Fibroblast of lung (primary cell): ENCODE results near the gene IL17B. TPM values are rescaled to one million over a fixed set of nuclear protein-coding genes. Genes with fewer than 3 reads are reported as not detected.
A peak's percentile ranks its signal among the peaks of the same experiment; 100 is the strongest.
"Not testable (repeated sequence)": the region's sequence is repeated elsewhere in the genome, so short reads cannot be mapped to it uniquely, and the experiment has no call there.

Experiments
- DNase-seq, 2 donors: peaks; one replicate each; pipeline versions ENCODE4 v3.0.0 to v3.0.0-alpha.2; 2010; ENCODE audit warnings: low read depth in 2 of 2
- H2AFZ ChIP-seq: 2 replicates; pipeline ENCODE4 v1.5.1; 2012; ENCODE audit warnings: low read length, control low read depth, inconsistent platforms
- H3K27ac ChIP-seq: 2 replicates; pipeline ENCODE4 v1.5.1; 2011; ENCODE audit warnings: low read length, control low read depth; ENCODE audit not compliant: insufficient read depth
- H3K27me3 ChIP-seq: 2 replicates; pipeline ENCODE4 v1.5.1; 2011; ENCODE audit warnings: mild to moderate bottlenecking, low read length; ENCODE audit not compliant: control insufficient read depth, insufficient read depth
- H3K36me3 ChIP-seq: 2 replicates; pipeline ENCODE4 v1.5.1; 2011; ENCODE audit warnings: low read length; ENCODE audit not compliant: control insufficient read depth, insufficient read depth
- H3K4me1 ChIP-seq: 2 replicates; pipeline ENCODE4 v1.5.1; 2011; ENCODE audit warnings: low read length; ENCODE audit not compliant: control insufficient read depth, insufficient read depth; ENCODE audit errors: extremely low read depth
- H3K4me2 ChIP-seq: 2 replicates; pipeline ENCODE4 v1.5.1; 2011; ENCODE audit warnings: low read length, control low read depth; ENCODE audit not compliant: insufficient read depth; ENCODE audit errors: extremely low read depth
- H3K4me3 ChIP-seq, 4 experiments: fragments of 200-600 bp in 1 of 4; sonication (generic) in 1 of 4; replicated peaks in 1 of 4; 2 replicates each; pipeline ENCODE4 v1.5.1; 2011 to 2016; ENCODE audit warnings: low read length in 4 of 4, low read depth in 3 of 4, mild to moderate bottlenecking in 3 of 4, control low read depth in 2 of 4, inconsistent platforms in 1 of 4, mixed read lengths in 1 of 4; ENCODE audit not compliant: insufficient read depth in 1 of 4; ENCODE audit errors: control extremely low read depth in 1 of 4
- H3K79me2 ChIP-seq: 2 replicates; pipeline ENCODE4 v1.5.1; 2012; ENCODE audit warnings: mild to moderate bottlenecking, low read length, inconsistent platforms; ENCODE audit not compliant: control insufficient read depth, insufficient read depth
- H3K9ac ChIP-seq: 2 replicates; pipeline ENCODE4 v1.5.1; 2011; ENCODE audit warnings: mild to moderate bottlenecking, low read length, control low read depth; ENCODE audit not compliant: insufficient read depth
- H3K9me3 ChIP-seq: 2 replicates; pipeline ENCODE4 v1.5.1; 2012; ENCODE audit warnings: low read depth, low read length; ENCODE audit not compliant: control insufficient read depth, insufficient read depth
- H4K20me1 ChIP-seq: 2 replicates; pipeline ENCODE4 v1.5.1; 2011; ENCODE audit warnings: low read length; ENCODE audit not compliant: control insufficient read depth, insufficient read depth; ENCODE audit errors: extremely low read depth
- EZH2 ChIP-seq: IDR thresholded peaks from 2 replicates; pipeline ENCODE4 v1.5.1; 2012; ENCODE audit warnings: low read length, control low read depth, mild to moderate bottlenecking; ENCODE audit errors: missing control alignments
- polyA plus RNA-seq, 2 donors: library from polyadenylated mRNA; depleted of rRNA in 1 of 2; stranded (reverse) in 1 of 2; unstranded in 1 of 2; fragments of >200 nt; gene quantifications; 2 replicates each; pipeline ENCODE4 v1.2.1, GENCODE V29; 2011 to 2012; ENCODE audit warnings: missing spikeins in 1 of 2
- total RNA-seq: library from RNA; depleted of rRNA; stranded (reverse); fragments of >200 nt; gene quantifications from 2 replicates; pipeline ENCODE4 v1.2.1, GENCODE V29; 2014
- TF ChIP-seq, protein P1 (sequence below), 2 donors: IDR thresholded peaks in 1 of 2; conservative IDR thresholded peaks in 1 of 2; 1 replicate in 1 of 2; 2 replicates in 1 of 2; pipeline ENCODE4 v1.5.1; 2011 to 2012; ENCODE audit warnings: low read length in 2 of 2, control low read depth in 1 of 2, inconsistent platforms in 1 of 2, low read depth in 1 of 2, mild to moderate bottlenecking in 1 of 2

The IL17B gene
- total and polyA plus RNA-seq, 2 donors (not counting 1 experiment from before 2014, with no cell fraction given) = 0.34 TPM; not detected in 1

- H4K20me1 ChIP-seq = no peaks in the 10 kb centered on the region
- peaks cover 20% of the 10 kb centered on the region for H3K4me1 ChIP-seq
- no peak overlapping the region for H3K9ac ChIP-seq
- H2AFZ ChIP-seq = no peak overlapping the region
- no peak overlapping the region for H3K27ac ChIP-seq
- DNase-seq = no peak
- no peak overlapping the region for H3K4me3 ChIP-seq
- TF ChIP-seq, protein P1, sequence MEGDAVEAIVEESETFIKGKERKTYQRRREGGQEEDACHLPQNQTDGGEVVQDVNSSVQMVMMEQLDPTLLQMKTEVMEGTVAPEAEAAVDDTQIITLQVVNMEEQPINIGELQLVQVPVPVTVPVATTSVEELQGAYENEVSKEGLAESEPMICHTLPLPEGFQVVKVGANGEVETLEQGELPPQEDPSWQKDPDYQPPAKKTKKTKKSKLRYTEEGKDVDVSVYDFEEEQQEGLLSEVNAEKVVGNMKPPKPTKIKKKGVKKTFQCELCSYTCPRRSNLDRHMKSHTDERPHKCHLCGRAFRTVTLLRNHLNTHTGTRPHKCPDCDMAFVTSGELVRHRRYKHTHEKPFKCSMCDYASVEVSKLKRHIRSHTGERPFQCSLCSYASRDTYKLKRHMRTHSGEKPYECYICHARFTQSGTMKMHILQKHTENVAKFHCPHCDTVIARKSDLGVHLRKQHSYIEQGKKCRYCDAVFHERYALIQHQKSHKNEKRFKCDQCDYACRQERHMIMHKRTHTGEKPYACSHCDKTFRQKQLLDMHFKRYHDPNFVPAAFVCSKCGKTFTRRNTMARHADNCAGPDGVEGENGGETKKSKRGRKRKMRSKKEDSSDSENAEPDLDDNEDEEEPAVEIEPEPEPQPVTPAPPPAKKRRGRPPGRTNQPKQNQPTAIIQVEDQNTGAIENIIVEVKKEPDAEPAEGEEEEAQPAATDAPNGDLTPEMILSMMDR (conservative IDR thresholded peaks at IDR 0.05 in 1 of 2, IDR thresholded peaks at IDR 0.05 in 1 of 2; ENCODE audit: low read depth in 1 of 2, low read length in 2 of 2) = no peak
- TF ChIP-seq EZH2 = no peak
- no peaks in the 10 kb centered on the region for H3K9me3 ChIP-seq
- H3K79me2 ChIP-seq = no peaks in the 10 kb centered on the region
- no peaks in the 10 kb centered on the region for H3K27me3 ChIP-seq
- H3K36me3 ChIP-seq = no peaks in the 10 kb centered on the region
- H3K4me2 ChIP-seq = no peak overlapping the region
Measured at GRCh38 chr5:149399775-149400174, 20.7 kb upstream of the IL17B start.

DNA sequence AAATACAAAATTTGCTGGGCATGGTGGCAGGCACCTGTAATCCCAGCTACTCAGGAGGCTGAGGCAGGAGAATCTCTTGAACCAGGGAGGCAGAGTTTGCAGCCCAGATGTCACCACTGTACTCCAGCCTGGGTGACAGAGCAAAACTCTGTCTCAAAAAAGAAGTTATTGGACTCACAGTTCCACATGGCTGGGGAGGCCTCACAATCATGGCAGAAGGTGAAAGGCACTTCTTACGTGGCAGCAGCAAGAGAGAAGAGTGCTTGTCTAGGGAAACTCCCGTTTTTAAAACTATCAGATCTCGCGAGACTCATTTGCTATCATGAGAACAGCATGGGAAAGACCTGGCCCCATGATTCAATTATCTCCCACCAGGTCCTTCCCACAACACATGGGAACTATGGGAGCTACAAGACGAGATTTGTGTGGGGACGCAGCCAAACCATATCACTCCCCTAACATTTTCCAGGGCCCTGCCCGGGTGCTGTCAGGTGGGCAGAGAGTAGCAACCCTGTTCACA is 19.7 kb upstream of the IL17B start:
- H3K4me2 ChIP-seq, H3K27me3 ChIP-seq, H4K20me1 ChIP-seq, H3K4me3 ChIP-seq, H3K9ac ChIP-seq, H2AFZ ChIP-seq, H3K36me3 ChIP-seq, H3K79me2 ChIP-seq, H3K9me3 ChIP-seq, DNase-seq, H3K27ac ChIP-seq: not testable (repeated sequence)
- peaks cover 12% of the 10 kb centered on the region for H3K4me1 ChIP-seq

DNA sequence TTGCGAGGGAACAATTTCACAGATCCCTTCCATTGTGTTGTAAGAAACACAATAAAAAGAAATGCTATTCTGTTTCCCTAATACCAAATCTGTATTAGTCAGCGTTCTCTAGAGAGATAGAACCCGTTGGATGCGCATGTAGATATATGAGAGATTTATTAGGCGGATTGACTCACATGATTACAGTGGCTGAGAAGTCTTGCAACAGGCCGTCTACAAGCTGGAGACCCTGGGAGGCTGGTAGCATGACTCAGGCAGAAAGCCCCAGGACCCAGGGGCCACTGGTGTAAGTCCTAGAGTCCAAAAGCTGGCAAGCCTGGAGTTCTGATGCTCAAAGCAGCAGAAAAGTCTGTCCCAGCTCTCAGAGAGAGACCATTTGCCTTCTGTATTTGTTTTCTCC is 18.4 kb upstream of the IL17B start:
- Histone ChIP-seq H3K36me3 (no peaks in the 10 kb centered on the region), H3K4me3 (no peak overlapping the region), H3K79me2 (no peaks in the 10 kb centered on the region), H3K27me3 (no peaks in the 10 kb centered on the region), H4K20me1 (no peaks in the 10 kb centered on the region), H3K4me2 (no peak overlapping the region), H2AFZ (no peak overlapping the region), H3K4me1 (peaks cover 6% of the 10 kb centered on the region), H3K27ac (no peak overlapping the region), H3K9me3 (no peaks in the 10 kb centered on the region), H3K9ac (no peak overlapping the region)
- DNase-seq = peak; percentile 79 to 95
- no peak for TF ChIP-seq EZH2
- TF ChIP-seq, protein P1 (conservative IDR thresholded peaks at IDR 0.05 in 1 of 2, IDR thresholded peaks at IDR 0.05 in 1 of 2; ENCODE audit: low read depth in 1 of 2, low read length in 2 of 2) = no peak

DNA sequence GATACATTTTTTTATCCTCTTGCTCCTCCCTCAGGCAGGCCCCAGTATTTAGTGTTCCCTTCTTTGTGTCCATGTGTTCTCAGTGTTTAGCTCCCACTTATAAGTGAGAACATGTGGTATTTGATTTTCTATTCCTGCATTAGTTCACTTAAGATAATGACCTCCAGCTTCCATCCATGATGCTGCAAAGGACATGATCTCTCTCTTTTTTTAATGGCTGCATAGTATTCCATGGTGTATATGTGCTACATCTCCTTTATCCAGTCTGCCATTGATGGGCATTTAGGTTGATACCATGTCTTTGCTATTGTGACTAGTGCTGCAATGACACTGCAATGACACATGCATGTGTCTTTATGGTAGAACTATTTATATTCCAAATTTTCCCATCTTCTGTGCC is 15.9 kb upstream of the IL17B start:
- H3K9ac ChIP-seq = not testable (repeated sequence)

More for the DNA sequence above, 15.9 kb upstream of the IL17B start:
- H3K27me3 ChIP-seq, H3K4me2 ChIP-seq, H3K36me3 ChIP-seq, H4K20me1 ChIP-seq, H3K4me1 ChIP-seq, H3K27ac ChIP-seq, H3K9me3 ChIP-seq, DNase-seq, H2AFZ ChIP-seq, H3K4me3 ChIP-seq, H3K79me2 ChIP-seq: not testable (repeated sequence)
